ENCODE data around the gene LINGO1. TPM values are rescaled to one million over a fixed set of nuclear protein-coding genes. Genes with fewer than 3 reads are reported as not detected.

The LINGO1 gene
- total and polyA plus RNA-seq, 9 of the 15 experiments (the other 6 are each of a cell fraction or from before 2014, with no cell fraction given): 0.07 to 15.3 (median 2.1) TPM

DNA sequence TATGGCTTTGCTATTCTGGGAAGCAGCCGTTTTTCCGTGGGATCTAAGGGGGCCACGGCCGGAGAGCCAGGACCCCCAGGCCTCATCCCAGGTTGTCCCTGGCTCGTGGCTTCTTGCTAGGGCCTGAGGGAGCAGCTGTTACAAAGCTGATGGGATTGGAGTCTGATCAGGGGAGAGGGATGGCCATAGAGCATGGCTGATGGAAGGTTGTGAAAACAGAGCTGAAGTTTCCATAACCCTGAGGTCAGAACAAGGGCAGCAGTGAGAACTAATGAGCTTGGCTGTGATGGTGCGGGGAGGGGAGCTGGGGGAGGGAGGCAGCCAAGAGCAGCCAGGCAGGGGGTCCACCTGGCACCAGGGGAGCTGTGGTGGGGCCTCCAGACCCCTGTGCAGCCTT lies 63.0 kb downstream of the LINGO1 start:
- no TSS peak for BruUV-seq (replicated peaks)
- peak overlapping the region; percentile 67 for H3K4me2 ChIP-seq (ENCODE audit: insufficient read depth, low read length)
- TF ChIP-seq NR2C2 (CRISPR knock-in tag; IDR thresholded peaks at IDR 0.05) (no peak), NR2C2 (tag; IDR thresholded peaks at IDR 0.05) (peak; percentile 71; the same call in 1 of the 2 replicates), ZNF174 (CRISPR knock-in tag; IDR thresholded peaks at IDR 0.05) (no peak), CBX2 (IDR thresholded peaks at IDR 0.05; ENCODE audit: insufficient read depth, low read length, poor library complexity, severe bottlenecking) (no peak), ZNF408 (CRISPR knock-in tag; IDR thresholded peaks at IDR 0.05; ENCODE audit: low read depth) (no peak), SAFB2 (IDR thresholded peaks at IDR 0.05; ENCODE audit: borderline replicate concordance, low read depth, low read length, severe bottlenecking) (no peak), MGA (IDR thresholded peaks at IDR 0.05) (peak; percentile 37), ZNF175 (CRISPR knock-in tag; IDR thresholded peaks at IDR 0.05; ENCODE audit: low read depth) (peak; percentile 72), ATF1 (CRISPR knock-in tag; IDR thresholded peaks at IDR 0.05) (no peak), ATF1 (tag; IDR thresholded peaks at IDR 0.05) (peak; percentile 38), HDAC8 (tag; IDR thresholded peaks at IDR 0.05) (0 out of 2 replicates have a peak, but pooled peaks have one; percentile 47), MEF2D (tag; conservative IDR thresholded peaks at IDR 0.05; ENCODE audit: low read depth) (peak; percentile 40; the same call in 1 of the 2 replicates)

More for the DNA sequence above, 63.0 kb downstream of the LINGO1 start:
- ChIA-PET POLR2A (interaction anchor here (0.8 kb wide), 1 partner anchor 14 kb away, joined by 3 read pairs; no protein-coding TSS in a partner anchor), CTCF (ENCODE audit: low intra/inter-chr PET ratio) (no interaction called here)
- peaks cover under 1 to 12% of the 10 kb centered on the region in 2 experiments; a peak in 4 of 5 replicates for H3K27me3 ChIP-seq (ENCODE audit: control insufficient read depth in 2 of 2, insufficient read depth in 2 of 2, low read length in 2 of 2)
- no peaks in the 10 kb centered on the region for H3K9me1 ChIP-seq (ENCODE audit: control insufficient read depth, insufficient read depth, low read length)
- WGBS (ENCODE audit: insufficient coverage, low coverage, missing lambda C conversion rate): 4% methylated on average over 6 of the region's 6 CpGs
- intact Hi-C loops (cut with micrococcal nuclease): no loop called here
- DNase-seq (ENCODE audit: extremely low read depth in 1 of 4, low spot score in 3 of 4) (peak in 3 of 4 experiments; percentile 29 to 54 (median 48)), ATAC-seq (peak; percentile 80), FAIRE-seq (peak; percentile 67)
- H3K4me1 ChIP-seq (replicated peaks in 1 of 2; ENCODE audit: control insufficient read depth in 2 of 2, insufficient read depth in 2 of 2, low read length in 2 of 2): peaks cover 11 to 14% of the 10 kb centered on the region in 2 experiments
- no peaks in the 10 kb centered on the region for H3K36me3 ChIP-seq (ENCODE audit: control insufficient read depth, insufficient read depth, low read length)
- H3K27ac ChIP-seq (ENCODE audit: extremely low read depth, low read depth, low read length): peak overlapping the region; percentile 74; the same call in 2 of the 3 replicates
- peak overlapping the region; percentile 52 to 83; a peak in 3 of 4 replicates for H3K9ac ChIP-seq (ENCODE audit: insufficient read depth in 1 of 2, low read depth in 2 of 2, low read length in 2 of 2)
- peak overlapping the region; percentile 78 for H2AFZ ChIP-seq (ENCODE audit: low read depth, low read length)
- no peaks in the 10 kb centered on the region for H4K20me1 ChIP-seq (replicated peaks; ENCODE audit: control insufficient read depth, insufficient read depth, low read length)
- in situ Hi-C loops (cut with MboI): no loop called here
- no peaks in the 10 kb centered on the region for H3K9me3 ChIP-seq (replicated peaks; ENCODE audit: control insufficient read depth, insufficient read depth, low read depth, low read length)
- no peak overlapping the region for H3K4me3 ChIP-seq
- H3K79me2 ChIP-seq (ENCODE audit: control insufficient read depth, insufficient read depth, low read length): no peaks in the 10 kb centered on the region
